Cerebellar cortex (tissue), 1 donor: Measurements from ENCODE around the gene TMEM17.

Experiments
- DNase-seq: peaks from one replicate; pipeline ENCODE4 v3.0.0-alpha.2; 2015; ENCODE audit warnings: low spot score

TMEM17 gene

DNA sequence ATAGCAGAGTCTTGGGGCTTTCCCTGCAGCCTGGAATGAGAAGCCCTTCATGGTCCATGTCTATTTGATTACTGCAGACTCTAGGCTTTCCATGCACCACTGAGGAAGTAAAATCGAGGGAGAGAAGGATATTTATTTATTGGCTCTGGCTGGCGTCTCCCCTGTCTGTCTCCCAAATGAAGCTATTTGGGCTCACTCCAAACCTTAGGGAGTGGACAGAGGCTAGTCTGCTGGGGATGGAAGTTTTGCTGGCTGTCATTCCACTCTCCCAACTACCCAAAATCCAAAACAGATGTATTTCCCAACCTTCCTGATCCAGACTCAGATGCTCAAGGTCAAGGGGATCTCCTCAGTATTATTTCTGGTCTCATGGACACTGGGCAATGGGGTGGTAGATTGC is 33.7 kb downstream of the TMEM17 start:
- DNase-seq, result no peak

DNA sequence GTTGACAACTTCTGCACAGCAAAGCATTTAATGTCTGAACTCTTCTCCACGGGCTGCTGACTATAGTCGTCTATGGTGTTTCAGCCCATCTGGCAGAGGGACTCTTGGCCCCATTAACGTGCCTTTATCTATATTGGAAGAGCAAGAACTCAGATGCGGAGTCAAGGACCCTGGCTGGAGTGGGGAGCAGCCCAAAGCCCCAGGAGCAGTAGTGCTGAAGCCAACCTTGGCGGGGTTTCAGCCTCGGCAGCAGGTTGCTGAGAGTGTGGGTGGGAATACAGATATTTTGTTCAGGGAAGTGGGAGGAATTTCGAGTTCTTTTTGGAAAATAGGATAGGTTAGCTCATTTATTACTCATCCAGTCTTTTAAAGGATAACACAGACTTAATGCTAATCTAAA is 34.2 kb downstream of the TMEM17 start:
- DNase-seq, result no peak

DNA sequence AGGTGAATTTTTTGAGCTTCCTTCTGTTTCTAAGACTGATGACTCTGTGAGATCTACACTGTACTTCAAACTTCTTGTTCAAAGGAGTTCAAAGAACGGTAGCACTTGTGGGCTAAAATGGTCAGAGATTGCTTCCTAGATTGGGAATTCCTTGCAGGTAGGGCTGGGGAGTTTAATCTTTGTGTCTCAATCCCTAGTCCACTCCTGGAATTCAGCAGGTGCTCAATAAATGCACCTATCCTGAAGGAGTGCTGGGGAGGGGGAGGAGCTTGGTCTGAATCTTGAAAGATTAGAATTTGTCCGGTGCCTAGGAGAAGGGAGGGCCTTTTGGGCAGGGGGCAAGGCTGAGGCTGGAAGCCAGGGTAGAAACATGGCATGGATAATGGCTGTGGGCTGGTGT is 34.6 kb downstream of the TMEM17 start:
- DNase-seq, result no peak

DNA sequence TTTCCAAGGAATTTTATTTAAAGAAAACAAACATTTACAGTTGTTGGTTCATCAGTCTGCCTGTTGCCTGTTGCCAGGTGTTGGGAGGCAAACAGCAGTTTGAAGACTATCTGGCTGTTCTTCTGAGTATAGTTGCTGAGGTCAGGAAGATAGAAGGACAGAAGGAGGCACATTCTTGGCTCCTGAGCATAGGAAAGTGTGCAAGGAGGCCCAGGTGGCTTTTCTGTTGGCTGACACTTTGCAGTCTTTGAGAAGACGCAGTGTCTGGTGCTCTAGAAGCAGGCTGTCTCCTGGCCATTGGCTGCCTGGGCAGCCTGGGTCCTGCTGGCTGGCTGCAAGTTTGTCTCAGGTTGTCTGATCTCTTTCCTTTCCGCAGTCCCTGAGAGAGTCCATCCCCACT is 36.4 kb downstream of the TMEM17 start:
- DNase-seq, result no peak

DNA sequence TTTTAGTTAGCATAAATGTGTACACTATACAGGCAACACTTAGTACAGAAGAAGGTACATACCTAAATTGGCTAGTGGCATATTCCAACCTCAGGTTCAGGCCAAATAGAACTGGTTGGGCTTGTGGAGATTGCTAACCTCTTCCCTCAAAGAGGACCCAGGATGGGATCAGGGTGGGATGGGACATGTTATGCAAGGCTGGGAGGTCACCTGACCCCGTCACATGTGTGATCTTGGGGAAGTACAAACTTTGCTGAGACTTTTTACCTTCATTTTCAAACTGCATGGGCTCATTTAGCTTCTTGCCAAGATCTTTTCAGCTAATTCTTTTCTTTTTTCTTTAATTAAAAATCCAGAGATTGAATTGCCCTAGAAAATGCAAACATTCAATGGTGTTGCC is 36.9 kb downstream of the TMEM17 start:
- no peak for DNase-seq

DNA sequence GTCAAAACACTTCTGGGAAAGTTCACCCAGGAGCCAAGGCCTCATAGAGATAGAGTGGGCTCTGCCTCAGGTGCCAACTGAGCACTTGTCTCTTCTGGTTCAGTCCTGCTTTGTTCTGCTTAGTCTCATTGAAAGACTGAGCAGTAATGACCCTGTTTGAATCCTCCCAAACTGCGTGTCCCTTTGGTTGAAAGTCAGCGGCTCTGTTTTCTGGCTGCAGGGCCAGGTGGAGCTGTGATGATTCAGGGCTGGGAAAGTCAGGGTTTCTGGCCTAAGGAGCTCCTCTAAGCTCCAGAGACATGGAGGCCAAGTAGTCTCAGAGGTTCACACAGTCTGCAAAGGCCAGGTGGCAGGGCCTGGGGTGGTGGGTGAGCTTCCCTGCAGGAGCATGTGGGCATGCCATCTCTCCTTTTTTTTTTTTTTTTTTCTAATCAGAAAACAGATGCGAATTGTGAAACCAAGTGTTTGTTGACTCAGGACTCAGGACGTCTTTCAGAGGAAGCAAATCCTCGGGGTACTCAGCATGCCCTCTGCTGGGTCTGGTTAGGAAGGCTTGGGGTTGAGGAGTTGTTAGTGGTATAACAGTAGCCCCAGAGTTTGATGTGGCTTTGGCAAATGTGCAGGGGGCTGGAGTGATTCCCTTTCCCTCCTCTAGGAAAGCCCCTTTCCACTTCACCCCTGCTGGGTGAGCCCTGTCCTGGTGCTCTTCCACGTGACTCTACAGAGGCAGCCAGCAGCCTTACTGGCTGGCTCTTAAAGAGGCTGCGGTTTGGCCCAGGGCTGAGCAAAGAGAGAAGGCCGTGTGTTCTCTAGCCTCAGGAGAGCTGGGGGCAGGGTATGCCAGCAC is 38.3 kb downstream of the TMEM17 start:
- DNase-seq, result no peak

DNA sequence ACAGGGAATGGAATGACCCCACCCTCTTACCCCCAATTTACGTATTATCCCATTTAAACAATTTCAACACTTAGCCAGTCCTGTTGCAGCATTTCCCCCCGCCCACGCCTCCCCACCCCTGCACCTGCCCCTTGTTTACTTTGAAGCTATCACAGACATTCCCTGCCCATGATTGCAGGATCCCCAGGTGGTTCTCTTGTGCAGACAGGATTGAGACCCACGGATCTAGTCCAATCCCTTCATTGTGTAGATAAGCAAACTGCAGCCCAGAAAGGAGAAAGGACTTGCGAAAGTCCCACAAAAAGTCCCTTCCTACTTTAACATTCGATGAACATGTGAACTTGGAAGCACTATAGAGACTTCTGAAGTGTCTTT is 38.9 kb downstream of the TMEM17 start:
- no peak for DNase-seq

DNA sequence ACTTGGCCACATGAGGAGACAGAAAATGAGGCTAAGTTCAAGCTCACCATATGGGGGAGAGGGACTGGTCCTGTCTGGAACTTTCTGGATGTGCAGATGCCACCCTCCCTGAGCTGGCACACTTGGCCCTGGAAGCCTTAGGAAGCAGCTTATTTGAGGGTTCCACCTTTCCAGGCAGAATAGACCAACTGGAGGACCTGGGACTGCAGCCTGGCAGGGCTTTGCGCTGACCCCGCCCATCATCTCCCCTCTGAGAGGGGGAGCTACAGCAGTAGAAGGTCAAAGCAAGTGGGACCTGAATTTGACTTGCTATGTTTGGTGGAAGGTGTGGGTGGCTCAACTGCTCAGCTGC is 39.5 kb downstream of the TMEM17 start:
- no peak for DNase-seq

DNA sequence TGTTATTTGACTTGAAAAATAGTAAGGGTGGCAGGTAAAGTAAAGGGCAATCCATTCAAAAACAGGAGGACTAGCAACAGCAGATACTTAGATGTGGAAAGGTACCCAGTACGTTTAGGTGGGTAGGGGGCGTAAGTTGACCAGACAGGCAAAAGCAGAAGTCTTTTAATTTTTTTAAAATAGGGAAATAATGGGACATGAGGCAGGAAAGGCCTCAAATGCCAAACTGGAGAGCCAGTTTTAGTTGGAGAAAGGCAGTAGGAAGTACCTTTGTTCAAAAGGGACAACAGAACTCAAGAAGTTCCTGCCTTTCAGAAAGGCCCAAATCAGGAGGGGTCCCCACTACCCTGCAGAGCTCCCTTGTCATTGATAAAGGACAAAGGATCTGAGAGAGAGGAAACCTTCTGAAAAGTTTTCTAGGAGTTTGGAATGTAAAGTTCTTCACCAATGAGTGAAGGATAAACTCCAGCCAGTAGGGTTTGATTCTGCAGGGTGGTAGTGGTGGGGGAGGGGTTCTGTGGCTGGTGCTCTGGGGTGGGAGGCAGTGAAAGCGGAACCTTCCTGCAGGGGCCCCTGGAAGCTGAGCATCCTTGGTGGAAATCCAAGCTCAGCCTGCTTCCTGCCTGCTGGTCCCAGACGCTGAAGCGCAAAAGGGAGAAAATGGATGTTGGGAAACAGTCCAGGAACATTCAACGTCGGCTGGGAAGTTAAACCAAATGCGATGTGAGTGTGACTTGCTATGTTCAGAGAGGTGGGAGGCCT is 40.1 kb downstream of the TMEM17 start:
- no peak for DNase-seq

DNA sequence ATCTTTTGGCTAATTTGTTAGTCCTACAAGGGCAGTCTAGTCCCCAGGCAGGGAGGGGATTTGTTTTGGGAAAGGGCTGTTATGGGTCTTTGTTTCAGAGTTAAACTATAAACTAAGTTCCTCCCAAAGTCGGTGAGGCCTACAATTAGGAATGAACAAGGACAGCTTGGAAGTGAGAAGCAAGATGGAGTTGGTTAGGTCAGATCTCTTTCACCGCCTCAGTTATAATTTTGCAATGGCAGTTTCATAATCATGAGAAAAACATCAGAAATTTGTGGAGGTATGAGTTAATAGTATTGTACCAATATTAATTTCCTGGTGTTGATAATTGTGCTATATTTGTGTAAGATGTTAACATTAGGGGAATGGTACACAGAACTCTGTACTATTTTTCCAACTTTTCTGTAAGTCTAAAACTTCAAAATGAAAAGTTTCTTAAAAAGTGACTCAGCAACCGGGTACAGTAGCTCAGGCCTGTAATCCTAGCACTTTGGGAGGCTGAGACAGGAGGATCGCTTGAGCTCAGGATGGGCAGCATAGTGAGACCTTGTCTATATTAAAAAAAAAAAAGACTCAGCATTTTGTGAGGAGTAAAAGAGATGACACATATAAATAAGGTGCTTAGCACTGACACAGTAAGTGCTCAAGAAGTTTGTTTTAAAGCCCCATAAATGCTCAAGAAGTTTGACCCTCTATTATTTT is 40.8 kb downstream of the TMEM17 start:
- no peak for DNase-seq

DNA sequence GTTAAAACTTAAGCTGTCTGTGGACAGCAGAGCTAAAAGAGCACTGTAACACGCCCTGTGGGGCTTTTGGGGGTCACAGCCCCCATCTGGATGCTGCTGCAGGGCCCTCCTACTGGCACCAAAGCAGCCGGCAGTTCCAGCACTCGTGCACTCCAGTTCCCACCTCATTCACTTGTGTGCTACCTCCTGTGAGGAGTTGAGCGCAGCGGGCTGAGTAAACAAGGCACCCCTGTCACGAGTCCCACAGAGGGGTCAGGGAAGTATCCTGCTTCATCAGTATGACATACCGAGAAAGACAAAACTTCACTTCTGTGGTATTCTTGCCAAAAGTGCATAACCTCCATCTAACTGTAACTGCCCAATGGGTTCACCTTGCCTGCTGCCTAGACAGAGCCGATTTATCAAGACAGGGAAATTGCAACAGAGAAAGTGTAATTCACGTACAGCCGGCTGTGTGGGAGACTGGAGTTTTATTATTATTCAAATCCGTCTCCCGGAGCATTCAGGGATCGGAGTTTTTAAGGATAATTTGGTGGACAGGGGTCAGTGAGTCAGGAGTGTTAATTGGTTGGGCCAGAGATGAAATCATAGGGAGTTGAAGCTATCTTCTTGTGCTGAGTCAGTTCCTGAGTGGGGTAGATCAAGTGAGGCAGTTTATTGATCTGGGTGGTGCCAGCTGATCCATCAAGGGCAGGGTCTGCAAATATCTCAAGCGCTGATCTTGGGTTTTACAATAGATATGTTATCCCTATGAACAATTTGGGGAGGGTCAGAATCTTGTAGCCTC is 41.6 kb downstream of the TMEM17 start:
- DNase-seq, result no peak

DNA sequence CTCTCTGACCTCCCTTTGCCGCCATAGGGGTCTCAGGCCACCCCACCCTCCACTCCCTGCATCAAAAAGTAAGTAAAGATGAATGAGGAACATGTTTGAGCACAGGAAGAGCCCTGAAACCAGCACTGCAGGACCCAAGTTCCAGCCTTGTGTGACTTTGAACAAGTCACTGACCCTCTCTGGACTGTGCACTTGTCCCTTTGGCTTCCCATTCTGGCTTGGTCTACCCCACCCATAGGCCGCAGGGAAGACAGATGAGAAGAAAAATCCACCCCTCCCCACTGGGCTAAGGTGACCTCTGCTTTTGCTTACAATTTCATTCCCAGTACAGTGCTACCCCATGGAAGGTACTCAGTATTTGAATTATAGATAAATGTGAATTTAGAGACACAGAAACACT is 43.8 kb downstream of the TMEM17 start:
- DNase-seq, result no peak

DNA sequence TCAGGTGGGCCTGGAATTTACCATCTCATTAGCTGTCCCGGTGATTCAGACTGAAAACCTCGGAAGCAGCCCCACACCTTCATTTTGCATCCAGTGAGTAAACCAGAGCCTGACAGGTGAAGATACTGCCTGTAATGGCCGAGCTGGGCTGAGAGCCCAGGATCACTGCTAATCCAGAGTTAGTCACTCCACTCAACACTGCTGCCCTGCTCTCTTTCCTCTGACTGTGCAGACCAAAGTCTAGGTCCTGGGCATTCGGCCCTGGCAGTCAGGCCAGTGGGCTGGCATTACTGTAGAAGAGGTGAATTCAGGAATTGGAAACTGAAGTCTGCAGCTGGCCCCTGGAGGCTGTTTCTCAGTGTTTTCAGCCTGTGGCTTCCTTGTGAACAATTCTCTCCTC is 44.3 kb downstream of the TMEM17 start:
- no peak for DNase-seq

DNA sequence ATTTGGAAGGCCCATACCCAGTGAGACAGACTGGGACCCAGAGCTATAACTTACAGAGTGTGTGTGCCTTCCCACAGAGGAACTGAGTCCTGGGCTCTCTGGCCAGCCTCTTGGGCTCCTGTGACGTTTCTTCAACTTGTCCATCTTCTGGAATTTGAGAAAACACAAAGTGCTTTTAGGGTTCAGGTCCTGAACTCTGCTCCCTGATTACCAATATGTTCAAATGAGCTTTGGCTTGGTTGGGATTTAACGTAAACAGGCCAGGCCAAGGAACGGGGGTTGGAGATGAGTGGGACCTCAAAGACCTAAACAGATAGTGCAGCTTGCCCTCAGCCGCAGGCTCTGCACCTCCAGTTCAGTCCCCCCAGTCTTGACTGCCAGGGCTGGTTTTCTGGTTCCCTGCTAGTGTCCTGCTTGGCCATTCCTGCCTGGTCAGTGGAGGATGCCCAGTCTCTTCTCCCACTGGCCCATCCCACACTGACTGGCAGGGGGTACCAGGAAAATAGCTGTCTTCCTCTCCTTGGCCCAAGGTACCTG is 44.9 kb downstream of the TMEM17 start:
- no peak for DNase-seq

DNA sequence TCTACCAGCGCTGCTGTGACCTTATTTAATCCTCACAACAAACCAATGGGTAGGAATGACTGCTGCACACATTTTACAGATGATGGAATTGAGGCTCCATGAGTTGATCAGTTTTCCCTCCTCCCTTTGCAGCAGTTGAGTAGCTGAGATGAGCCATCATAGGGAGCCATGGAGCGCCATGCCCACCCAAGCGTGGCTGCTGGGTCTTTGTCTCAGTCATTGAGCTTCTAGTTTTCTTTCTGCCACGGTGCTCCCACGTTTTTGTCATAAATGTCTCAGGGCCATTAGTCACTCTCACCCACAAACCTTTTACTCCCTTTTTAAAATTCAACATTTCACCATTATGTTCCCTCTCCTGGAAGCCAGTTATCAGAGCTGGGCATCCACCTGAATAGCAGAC is 45.8 kb downstream of the TMEM17 start:
- DNase-seq, result no peak

DNA sequence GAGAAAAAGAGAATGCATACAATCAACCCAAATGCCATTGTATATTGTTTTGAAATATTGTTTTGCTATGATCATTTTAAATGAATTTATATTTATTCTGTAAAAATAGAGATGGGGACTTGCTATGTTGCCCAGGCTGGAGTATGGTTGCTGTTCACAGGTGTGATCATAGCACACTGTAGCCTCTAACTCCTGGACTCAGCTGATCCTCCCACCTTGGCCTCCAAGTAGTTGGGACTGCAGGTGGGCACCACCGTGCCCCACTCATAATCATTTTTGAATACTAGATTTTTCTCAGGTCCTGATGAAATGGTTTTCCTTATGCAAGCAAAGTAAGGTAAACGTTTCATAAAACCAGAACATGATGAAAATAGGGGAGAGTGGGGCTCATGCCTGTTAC is 46.3 kb downstream of the TMEM17 start:
- DNase-seq, result no peak

DNA sequence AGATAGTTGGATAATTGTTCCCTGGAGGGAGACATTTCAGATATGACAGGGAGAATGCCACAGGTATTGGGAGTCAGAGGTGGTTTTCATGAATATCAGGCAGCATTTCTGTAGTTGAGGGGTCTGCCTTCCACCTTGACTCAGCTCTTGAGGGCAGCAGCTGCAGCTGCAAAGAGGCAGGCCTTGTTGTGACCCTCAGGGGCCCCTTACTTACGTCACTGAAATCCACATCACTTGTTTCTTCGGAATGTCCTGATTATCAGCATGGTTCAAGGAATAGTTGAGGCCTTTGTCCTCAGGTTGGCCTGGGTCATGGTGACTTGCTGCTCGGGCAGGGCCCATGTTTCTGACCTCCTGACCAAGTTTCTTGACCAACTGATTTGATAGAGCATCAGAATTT is 46.9 kb downstream of the TMEM17 start:
- no peak for DNase-seq

DNA sequence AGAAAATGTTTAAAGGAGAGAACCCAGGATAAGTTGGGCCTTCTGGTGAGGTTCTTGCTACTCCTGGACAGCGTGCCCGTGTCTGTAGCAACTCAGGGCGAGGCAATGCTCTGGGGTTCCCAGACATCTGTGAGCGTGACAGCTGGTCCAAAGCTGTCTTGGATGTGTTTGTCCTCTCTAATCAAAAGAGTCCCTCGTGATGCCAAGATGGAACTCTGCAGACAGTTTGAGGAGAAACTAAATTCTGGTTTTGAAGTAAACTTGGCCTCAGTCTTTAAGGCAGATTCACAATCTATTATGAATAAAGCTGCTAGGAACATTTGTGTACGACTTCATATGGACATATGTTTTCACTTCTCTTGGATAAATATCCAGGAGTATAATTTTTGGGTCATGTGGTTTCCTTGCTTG is 47.3 kb downstream of the TMEM17 start:
- DNase-seq, result no peak

DNA sequence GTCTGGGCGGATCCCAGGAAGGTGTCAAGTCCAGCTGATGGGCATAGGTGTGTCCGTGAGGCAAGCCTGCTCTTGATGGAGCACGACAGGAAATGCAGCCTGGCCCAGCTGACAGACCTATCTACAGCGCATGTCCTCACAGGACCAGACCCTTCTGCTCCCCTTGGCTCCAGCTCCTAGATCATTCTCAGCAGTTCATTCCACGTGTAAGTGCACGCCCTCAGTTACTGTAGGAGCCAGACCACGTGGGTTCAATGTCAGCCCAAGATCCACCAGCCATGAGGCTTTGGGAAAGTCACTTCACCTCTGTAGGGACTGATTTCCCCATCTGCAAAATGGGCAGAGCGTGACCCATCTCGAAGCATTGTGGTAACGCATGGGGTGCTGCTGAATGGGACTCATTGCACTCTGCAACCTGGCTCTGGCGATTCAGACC is 47.8 kb downstream of the TMEM17 start:
- no peak for DNase-seq

DNA sequence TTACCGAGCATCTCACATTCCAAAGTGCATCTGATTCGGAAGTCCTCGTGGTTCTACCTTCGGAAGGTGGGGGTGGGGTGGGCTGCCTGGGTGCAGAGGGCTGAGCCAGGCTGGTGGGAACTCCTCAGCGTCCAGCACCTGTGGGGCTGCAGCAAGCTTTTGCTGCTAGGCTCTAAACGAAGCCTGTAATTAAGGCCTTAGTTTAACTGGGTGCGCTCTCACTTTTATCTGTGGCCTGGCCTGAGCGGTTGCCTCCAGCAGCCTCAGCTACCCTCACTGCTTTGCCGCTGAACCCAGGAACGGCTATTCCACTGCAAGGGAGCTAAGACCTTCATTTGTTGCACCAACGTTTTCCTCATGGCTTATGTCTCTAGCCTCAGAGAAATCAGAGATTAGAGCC is 48.4 kb downstream of the TMEM17 start:
- DNase-seq, result no peak

DNA sequence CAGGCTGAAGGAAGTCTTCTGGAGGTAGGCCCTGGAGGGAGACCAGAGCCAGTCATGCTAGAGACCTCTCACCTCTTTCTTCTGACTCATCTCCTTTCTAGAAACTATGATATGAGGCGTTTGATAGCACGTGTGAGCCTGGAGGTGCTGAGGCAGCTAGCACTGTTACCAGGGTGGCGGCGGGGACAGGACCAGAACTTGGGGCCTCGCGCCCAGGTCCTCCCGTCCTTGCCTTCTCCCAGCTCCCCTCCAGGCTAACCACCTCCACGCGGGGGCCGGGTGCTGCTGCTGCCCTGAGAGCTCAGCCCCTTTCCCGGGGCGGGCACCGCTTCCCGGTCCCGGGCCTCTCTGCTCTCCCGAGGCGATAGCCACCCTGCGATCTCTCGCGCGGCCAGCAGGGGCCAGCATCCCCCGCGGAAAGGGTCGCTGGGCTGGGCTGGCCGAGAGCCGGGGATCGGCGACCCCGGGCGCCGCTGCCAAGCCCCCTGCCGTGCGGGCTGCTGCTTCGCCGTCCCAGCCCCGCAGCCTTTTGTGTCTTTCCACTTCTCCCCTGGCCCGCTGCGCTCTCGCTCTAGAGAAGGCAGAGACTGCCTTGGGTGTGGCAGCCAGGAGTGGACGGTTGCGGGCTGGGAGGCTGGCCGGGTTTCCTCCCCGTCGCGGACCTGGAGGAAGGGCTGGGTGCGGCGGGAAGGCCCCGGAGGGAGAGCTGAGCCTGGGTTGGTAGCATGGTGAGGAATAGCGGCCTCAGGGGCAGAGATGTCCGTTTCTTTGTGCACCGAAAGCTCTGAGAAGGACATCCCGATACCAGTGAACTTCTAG is 49.1 kb downstream of the TMEM17 start:
- DNase-seq, result peak; percentile 60
